Skeletal muscle tissue (tissue), 4 donors: ENCODE data around the gene HMGB3. TPM values are rescaled to one million over a fixed set of nuclear protein-coding genes. Genes with fewer than 3 reads are reported as not detected.
"Not testable (repeated sequence)": the region's sequence is repeated elsewhere in the genome, so short reads cannot be mapped to it uniquely, and the experiment has no call there.

Source experiments
- H3K27ac ChIP-seq: one replicate; pipeline ENCODE4 v1.7.0; 2013; ENCODE audit warnings: mild to moderate bottlenecking, low read depth, low read length, inconsistent platforms
- H3K27me3 ChIP-seq, 3 donors: one replicate each; pipeline ENCODE4 v1.7.0; 2013; ENCODE audit warnings: low read length in 3 of 3; ENCODE audit not compliant: control insufficient read depth in 3 of 3, insufficient read depth in 3 of 3
- H3K36me3 ChIP-seq, 3 donors: one replicate each; pipeline ENCODE4 v1.7.0; 2013; ENCODE audit warnings: low read length in 3 of 3; ENCODE audit not compliant: control insufficient read depth in 3 of 3, insufficient read depth in 3 of 3
- H3K4me1 ChIP-seq, 3 donors: one replicate each; pipeline ENCODE4 v1.7.0; 2013; ENCODE audit warnings: low read length in 3 of 3, mild to moderate bottlenecking in 3 of 3; ENCODE audit not compliant: control insufficient read depth in 3 of 3, insufficient read depth in 3 of 3
- H3K4me3 ChIP-seq, 3 donors: one replicate each; pipeline ENCODE4 v1.7.0; 2013; ENCODE audit warnings: low read length in 3 of 3
- H3K9ac ChIP-seq, 3 donors: one replicate each; pipeline ENCODE4 v1.7.0; 2013; ENCODE audit warnings: low read length in 3 of 3, mild to moderate bottlenecking in 3 of 3, moderate library complexity in 2 of 3, low read depth in 1 of 3
- H3K9me3 ChIP-seq, 3 donors: one replicate each; pipeline ENCODE4 v1.7.0; 2013; ENCODE audit warnings: low read length in 3 of 3; ENCODE audit not compliant: control insufficient read depth in 3 of 3
- total RNA-seq: library from RNA; depleted of rRNA; stranded (reverse); fragments of >200 nt; gene quantifications from one replicate; pipeline ENCODE4 v1.2.3, GENCODE V29; 2014
- donor health status: Osteomylitis.

The HMGB3 gene
- total RNA-seq, 1 donor from 2014 or later = 10.4 TPM

DNA sequence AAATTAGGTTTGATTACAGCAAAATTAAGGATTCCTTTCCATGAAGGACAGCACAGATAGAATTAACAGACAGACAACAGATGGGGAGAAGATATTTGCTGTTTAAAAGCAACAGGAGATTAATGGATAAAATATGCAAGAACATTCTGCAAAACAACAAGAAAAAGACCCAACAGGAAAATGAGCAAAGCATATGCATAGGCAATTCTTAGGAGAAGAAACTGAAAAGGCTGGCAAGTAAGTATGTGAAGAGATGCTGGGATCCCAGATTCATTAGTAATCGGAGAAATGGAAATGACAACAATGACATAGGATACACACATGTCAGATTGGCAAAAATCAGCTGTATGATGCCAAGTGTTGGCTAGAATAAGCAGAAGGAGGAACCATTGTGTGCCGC, 27.5 kb upstream of the HMGB3 start:
- no peaks in the 10 kb centered on the region for H3K9me3 ChIP-seq
- no peaks in the 10 kb centered on the region for H3K4me1 ChIP-seq
- no peak overlapping the region for H3K4me3 ChIP-seq
- no peak overlapping the region for H3K9ac ChIP-seq
- no peak overlapping the region for H3K27ac ChIP-seq
- H3K36me3 ChIP-seq = no peaks in the 10 kb centered on the region
- H3K27me3 ChIP-seq = no peaks in the 10 kb centered on the region

DNA sequence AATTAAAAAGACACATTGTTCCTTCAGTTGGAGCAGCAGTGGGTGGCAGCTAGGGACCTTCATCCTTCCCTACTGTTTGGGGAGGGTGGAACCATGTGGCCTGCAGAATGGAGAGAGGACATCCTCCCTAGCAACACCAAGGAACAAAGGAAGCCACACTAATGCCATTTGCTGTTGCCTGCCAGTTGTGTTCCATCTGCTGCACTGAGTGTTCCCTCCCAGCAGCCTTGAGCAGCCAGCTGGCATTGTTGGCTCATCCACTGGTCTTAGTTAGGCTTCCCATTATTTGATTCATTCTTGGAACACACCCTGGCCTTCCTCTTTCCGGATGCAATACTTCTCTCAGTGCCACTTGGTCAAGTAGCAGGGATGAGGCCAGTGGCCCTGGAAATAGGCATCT, 25.0 kb upstream of the HMGB3 start:
- Histone ChIP-seq H3K9ac (no peak overlapping the region), H3K4me3 (no peak overlapping the region), H3K9me3 (no peaks in the 10 kb centered on the region), H3K27ac (no peak overlapping the region), H3K36me3 (no peaks in the 10 kb centered on the region), H3K27me3 (no peaks in the 10 kb centered on the region), H3K4me1 (no peaks in the 10 kb centered on the region)

DNA sequence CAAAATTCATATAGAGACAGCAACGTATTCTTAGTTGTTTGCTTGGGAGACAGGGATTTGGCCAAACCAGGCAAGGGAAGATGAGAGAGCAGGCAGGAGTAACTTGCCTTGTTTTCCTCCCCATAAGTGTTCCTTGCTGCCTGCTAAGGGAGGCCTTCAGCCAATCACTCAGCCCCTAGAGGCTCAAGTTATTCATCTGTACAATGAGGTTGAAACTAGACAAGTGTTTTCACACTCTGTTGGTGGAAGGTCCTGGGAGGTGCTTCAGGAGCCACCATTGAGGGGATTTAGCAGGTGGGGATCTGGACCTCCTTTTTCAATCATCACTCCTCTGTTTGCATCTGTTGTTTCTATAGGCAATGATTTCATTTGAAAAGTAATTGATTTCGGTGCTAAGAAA, 23.6 kb upstream of the HMGB3 start:
- H3K4me3 ChIP-seq = no peak overlapping the region
- H3K9me3 ChIP-seq = no peaks in the 10 kb centered on the region
- no peaks in the 10 kb centered on the region for H3K4me1 ChIP-seq
- H3K36me3 ChIP-seq = no peaks in the 10 kb centered on the region
- H3K27me3 ChIP-seq = no peaks in the 10 kb centered on the region
- no peak overlapping the region for H3K27ac ChIP-seq
- no peak overlapping the region for H3K9ac ChIP-seq

DNA sequence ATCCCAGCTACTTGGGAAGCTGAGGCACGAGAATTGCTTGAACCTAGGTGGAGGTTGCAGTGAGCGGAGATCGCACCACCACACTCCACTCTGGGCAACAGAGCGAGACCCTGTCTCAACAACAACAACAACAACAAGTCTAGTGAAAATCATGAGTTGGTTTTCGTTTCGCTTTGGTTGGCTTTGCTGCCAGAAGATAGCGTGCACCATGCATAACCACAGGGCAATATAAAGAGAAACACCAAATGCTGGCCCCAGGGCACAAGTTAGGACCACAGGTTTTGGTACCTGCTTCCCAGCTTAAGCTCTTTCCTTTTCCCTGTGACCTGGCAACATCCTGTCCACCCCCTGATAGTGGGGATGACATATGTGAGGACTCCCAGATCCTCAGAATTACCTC, 21.5 kb upstream of the HMGB3 start:
- H3K9ac ChIP-seq = no peak overlapping the region
- no peak overlapping the region for H3K27ac ChIP-seq
- no peaks in the 10 kb centered on the region for H3K4me1 ChIP-seq

DNA sequence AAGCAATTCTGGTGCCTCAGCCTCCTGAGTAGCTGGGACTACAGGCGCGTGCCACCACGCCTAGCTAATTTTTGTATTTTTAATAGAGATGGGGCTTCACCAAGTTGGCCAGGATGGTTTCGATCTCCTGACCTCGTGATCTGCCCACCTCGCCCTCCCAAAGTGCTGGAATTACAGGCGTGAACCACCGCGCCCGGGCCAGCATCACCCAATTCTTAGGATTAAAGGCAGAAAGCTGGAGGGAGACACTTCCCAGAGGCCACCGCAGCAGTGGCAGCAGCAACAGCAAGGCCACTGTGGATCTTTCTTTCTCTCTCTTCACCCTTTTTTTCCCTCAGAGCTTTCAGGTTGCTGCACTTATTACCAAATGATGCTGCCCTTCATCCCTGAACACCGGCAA, 18.7 kb upstream of the HMGB3 start:
- H3K4me3 ChIP-seq, H3K4me1 ChIP-seq, H3K27ac ChIP-seq, H3K27me3 ChIP-seq, H3K36me3 ChIP-seq, H3K9ac ChIP-seq, H3K9me3 ChIP-seq: not testable (repeated sequence)

More for the DNA sequence above, 21.5 kb upstream of the HMGB3 start:
- H3K27me3 ChIP-seq = no peaks in the 10 kb centered on the region
- H3K4me3 ChIP-seq = no peak overlapping the region
- no peaks in the 10 kb centered on the region for H3K36me3 ChIP-seq
- no peaks in the 10 kb centered on the region for H3K9me3 ChIP-seq

DNA sequence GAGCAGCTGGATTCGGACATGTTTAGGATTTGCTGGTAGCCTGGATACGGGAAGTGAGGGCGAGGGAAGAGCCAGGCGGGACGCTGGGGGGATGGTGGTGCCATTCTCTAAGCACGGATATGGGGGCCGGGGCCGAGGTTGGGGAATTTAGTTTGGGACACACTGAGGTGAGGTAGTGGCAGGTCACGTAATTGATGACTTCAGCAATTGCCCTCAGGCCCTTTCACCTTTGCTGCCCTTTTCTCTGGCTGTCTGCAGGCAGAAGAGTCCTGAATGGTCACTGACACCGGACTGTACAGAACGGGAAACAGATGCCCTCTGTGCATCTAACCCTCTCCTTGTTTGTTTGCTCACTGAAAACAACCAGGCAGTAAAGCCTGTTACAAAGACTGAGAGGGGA, 16.9 kb upstream of the HMGB3 start:
- Histone ChIP-seq H3K27me3 (no peaks in the 10 kb centered on the region), H3K36me3 (no peaks in the 10 kb centered on the region), H3K4me1 (no peaks in the 10 kb centered on the region), H3K9me3 (no peaks in the 10 kb centered on the region), H3K27ac (no peak overlapping the region), H3K9ac (no peak overlapping the region), H3K4me3 (no peak overlapping the region)

DNA sequence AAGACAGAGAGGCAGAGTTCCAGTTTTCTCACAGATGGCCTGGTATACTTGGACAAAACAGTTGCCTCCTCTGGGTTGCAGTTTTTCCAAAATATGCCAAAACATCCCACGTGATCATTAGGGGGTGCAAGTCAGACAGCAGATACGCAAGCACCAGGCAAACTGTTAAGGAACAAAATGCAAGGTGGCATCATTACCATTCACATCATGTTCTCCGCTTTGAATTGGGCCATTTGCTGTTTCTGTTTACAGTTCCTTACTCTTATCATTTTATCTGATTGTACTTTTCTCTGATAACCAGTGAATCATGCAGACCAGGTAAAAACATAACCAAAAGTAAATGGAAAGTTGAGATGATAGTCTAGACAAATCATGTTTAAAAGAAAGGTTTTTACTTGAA, 16.4 kb upstream of the HMGB3 start:
- Histone ChIP-seq H3K9me3 (no peaks in the 10 kb centered on the region), H3K4me1 (no peaks in the 10 kb centered on the region), H3K27ac (no peak overlapping the region), H3K4me3 (no peak overlapping the region), H3K27me3 (no peaks in the 10 kb centered on the region), H3K36me3 (no peaks in the 10 kb centered on the region), H3K9ac (no peak overlapping the region)

DNA sequence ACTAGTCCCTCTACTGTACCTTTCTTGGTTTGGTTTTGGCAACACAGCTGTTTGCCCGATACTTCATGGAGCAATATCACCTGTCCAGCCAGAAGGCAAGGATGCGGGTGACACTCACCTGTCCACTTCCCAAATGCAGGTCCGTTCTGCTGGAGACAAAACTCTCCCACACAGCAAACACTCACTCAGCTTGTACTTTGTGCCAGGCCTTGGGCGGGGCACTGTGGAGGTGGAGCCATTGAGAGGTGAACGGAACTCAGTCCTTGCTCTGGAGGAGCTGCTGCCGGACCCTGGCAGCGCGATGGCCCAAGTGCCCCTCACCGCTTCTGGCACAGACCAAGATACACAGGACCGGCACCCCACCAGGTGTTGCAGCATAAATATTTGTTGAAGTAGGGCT, 15.3 kb upstream of the HMGB3 start:
- Histone ChIP-seq H3K9me3 (no peaks in the 10 kb centered on the region), H3K36me3 (no peaks in the 10 kb centered on the region), H3K27me3 (no peaks in the 10 kb centered on the region), H3K27ac (no peak overlapping the region), H3K9ac (no peak overlapping the region), H3K4me1 (no peaks in the 10 kb centered on the region), H3K4me3 (no peak overlapping the region)

DNA sequence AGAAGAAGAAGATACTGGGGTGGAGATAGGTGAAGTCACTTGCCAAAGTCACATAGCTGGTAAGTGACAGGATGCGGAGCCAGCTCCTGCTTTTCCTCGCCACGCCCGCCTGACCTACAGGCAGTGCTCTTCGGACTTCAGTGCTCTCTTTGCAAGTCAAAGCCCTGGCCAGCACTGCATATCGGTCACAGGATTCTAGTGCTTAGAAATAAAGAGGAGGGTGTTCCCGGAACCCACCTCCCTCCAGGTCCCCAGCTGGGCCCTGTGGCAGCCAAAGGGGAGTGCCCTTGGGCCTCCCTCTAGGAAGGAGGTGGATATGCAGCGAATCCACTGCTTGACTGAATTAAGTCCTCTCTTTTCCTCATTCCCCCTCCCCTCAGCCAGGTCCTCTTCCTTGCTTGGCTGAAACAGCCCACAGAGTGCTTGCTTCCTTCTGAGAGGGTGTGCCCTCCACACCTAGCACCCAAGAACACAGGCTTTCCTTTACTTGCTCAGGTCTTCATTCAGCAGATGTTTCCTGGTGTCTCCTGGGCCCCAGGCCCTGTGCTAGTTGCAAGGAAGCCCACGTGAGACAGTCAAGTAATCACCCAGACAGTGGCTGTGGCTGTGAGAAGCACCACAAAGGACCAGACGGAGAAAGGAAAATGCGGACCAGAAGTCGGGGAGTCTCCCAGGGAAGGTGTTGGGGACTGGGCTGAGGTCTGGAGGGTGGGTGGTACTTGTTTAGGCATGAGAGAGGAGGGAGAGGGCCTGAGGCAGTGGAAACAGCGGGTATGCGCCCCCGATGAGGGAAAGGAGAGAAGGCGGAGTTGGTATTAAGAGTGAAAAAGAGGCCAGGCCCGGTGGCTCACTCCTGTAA, 14.0 kb upstream of the HMGB3 start:
- Histone ChIP-seq H3K27ac (no peak overlapping the region), H3K4me3 (no peak overlapping the region), H3K4me1 (no peaks in the 10 kb centered on the region), H3K9me3 (no peaks in the 10 kb centered on the region), H3K27me3 (no peaks in the 10 kb centered on the region), H3K36me3 (no peaks in the 10 kb centered on the region), H3K9ac (no peak overlapping the region)

DNA sequence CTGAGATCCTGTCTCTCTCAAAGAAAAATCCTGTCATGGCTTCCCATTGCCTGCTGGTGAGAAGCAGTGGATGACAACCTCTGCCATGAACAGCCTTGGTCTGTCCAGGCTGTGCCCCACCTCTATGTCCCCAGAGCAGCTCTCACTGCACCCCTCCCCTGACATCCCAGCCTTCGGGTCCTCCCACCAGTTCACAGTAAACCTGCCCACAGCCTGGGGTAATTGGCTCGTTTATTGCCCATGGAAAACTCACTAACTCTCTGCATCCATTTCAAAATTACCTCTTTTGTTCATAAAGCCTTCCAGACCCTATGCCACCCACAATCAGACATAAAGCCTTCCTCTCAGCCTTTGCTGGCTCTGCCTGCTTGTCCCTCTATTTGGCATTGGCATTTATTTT, 10.7 kb upstream of the HMGB3 start:
- Histone ChIP-seq H3K4me1 (no peaks in the 10 kb centered on the region), H3K27me3 (no peaks in the 10 kb centered on the region), H3K4me3 (no peak overlapping the region), H3K9me3 (no peaks in the 10 kb centered on the region), H3K27ac (no peak overlapping the region), H3K9ac (no peak overlapping the region), H3K36me3 (no peaks in the 10 kb centered on the region)
